Measurements from ENCODE around the gene PLEKHF1. TPM values are rescaled to one million over a fixed set of nuclear protein-coding genes. Genes with fewer than 3 reads are reported as not detected.

The PLEKHF1 gene
- total and polyA plus RNA-seq, 2 of the 13 experiments (the other 11 are each of a cell fraction or from before 2014, with no cell fraction given): 2.9 to 3.8 TPM

DNA sequence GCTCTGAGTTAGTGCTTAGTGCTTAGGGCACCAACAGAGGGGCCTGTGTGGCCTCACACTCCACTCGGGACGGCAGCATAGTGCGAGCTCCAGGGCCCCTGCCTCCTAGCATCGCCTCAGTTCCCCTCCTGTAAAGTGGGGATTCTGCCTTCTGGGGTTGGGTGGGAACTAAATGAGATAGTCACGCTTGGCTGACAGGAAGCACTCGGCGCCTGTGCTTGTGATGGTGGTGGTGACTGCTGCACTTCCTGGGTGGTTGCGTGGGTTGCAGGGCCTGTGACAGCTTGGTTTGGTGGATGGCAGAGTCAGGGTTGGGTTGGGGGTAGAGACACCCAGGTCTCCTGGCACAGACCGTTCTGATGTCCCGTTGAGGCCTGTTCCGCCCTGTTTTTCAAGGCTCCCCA lies 7.7 kb downstream of the PLEKHF1 start:
- no peaks in the 10 kb centered on the region for H3K79me2 ChIP-seq (ENCODE audit: insufficient read depth, low read length)
- intact Hi-C loops (cut with micrococcal nuclease; ENCODE audit: unreplicated experiment) (no loop called here), in situ Hi-C loops (cut with HindIII; ENCODE audit: extremely low pct_ligation_motif_present, low pct_unique_long_range_greater_than_20kb) (no loop called here)
- peaks cover 39% of the 10 kb centered on the region for H3K4me1 ChIP-seq (ENCODE audit: insufficient read depth, low read length)
- FAIRE-seq (no peak), ATAC-seq (no peak), DNase-seq (ENCODE audit: low spot score) (no peak)
- H2AFZ ChIP-seq (ENCODE audit: low read length): no peak overlapping the region
- no TSS peak for BruUV-seq (replicated peaks)
- peaks cover 7% of the 10 kb centered on the region; the same call in 1 of the 2 replicates for H4K20me1 ChIP-seq (ENCODE audit: insufficient read depth, low read length)
- no peak for TF ChIP-seq MEIS1 (CRISPR knock-in tag; IDR thresholded peaks at IDR 0.05; ENCODE audit: borderline replicate concordance)
- no peak for TF ChIP-seq ZNF816 (CRISPR knock-in tag; IDR thresholded peaks at IDR 0.05; ENCODE audit: borderline replicate concordance)
- no peak for TF ChIP-seq DPF2 (CRISPR knock-in tag; IDR thresholded peaks at IDR 0.05; ENCODE audit: borderline replicate concordance, low read depth)
- ChIA-PET CTCF (ENCODE audit: low intra/inter-chr PET ratio, low total read pairs) (no interaction called here), POLR2A (interaction anchor here (2.3 kb wide), 1 partner anchor 67 kb away, joined by 6 read pairs; the partner anchor contains the start of gene POP4)
- H3K9me3 ChIP-seq (ENCODE audit: low read length): no peaks in the 10 kb centered on the region
- no peak overlapping the region for H3K4me2 ChIP-seq (ENCODE audit: low read depth, low read length)
- 80% methylated on average over 6 of the region's 11 CpGs for WGBS (ENCODE audit: low lambda C conversion rate)
- H3K27ac ChIP-seq (ENCODE audit: extremely low read length, insufficient read depth, low read length): no peak overlapping the region
- peaks cover 0 to 12% of the 10 kb centered on the region in 2 experiments; a peak in 2 of 5 replicates for H3K36me3 ChIP-seq (replicated peaks in 1 of 2; ENCODE audit: control insufficient read depth in 1 of 2, insufficient read depth in 2 of 2, low read length in 2 of 2)
- no peak overlapping the region for H3K4me3 ChIP-seq (replicated peaks in 1 of 3; ENCODE audit: insufficient read depth in 1 of 3, low read depth in 2 of 3, low read length in 3 of 3)
- no peaks in the 10 kb centered on the region for H3K27me3 ChIP-seq (ENCODE audit: control insufficient read depth in 1 of 2, insufficient read depth in 2 of 2, low read length in 2 of 2)
- no peak overlapping the region for H3K9ac ChIP-seq (ENCODE audit: insufficient read depth, low read depth, low read length)

GRCh38 chr19:29673451-29674371 lies 8.4 kb downstream of the PLEKHF1 start:
- H3K4me1 ChIP-seq (ENCODE audit: insufficient read depth, low read length): peaks cover 39% of the 10 kb centered on the region
- H3K4me2 ChIP-seq (ENCODE audit: low read depth, low read length): no peak overlapping the region
- DNase-seq (ENCODE audit: low spot score) (no peak), FAIRE-seq (no peak), ATAC-seq (no peak)
- CTCF ChIA-PET (ENCODE audit: low intra/inter-chr PET ratio, low total read pairs): no interaction called here
- in situ Hi-C loops (cut with HindIII; ENCODE audit: extremely low pct_ligation_motif_present, low pct_unique_long_range_greater_than_20kb) (no loop called here), intact Hi-C loops (cut with micrococcal nuclease; ENCODE audit: unreplicated experiment) (no loop called here)
- POLR2A ChIA-PET: no interaction called here
- no peaks in the 10 kb centered on the region for H3K9me3 ChIP-seq (ENCODE audit: low read length)
- BruUV-seq (replicated peaks): no TSS peak
- H2AFZ ChIP-seq (ENCODE audit: low read length): no peak overlapping the region
- no peaks in the 10 kb centered on the region for H3K79me2 ChIP-seq (ENCODE audit: insufficient read depth, low read length)
- no peak overlapping the region for H3K9ac ChIP-seq (ENCODE audit: insufficient read depth, low read depth, low read length)
- no peak overlapping the region for H3K27ac ChIP-seq (ENCODE audit: extremely low read length, insufficient read depth, low read length)
- peaks cover 0 to 12% of the 10 kb centered on the region in 2 experiments; a peak in 2 of 5 replicates for H3K36me3 ChIP-seq (replicated peaks in 1 of 2; ENCODE audit: control insufficient read depth in 1 of 2, insufficient read depth in 2 of 2, low read length in 2 of 2)
- H3K27me3 ChIP-seq (ENCODE audit: control insufficient read depth in 1 of 2, insufficient read depth in 2 of 2, low read length in 2 of 2): no peaks in the 10 kb centered on the region
- no peak overlapping the region for H3K4me3 ChIP-seq (replicated peaks in 1 of 3; ENCODE audit: insufficient read depth in 1 of 3, low read depth in 2 of 3, low read length in 3 of 3)
- WGBS (ENCODE audit: low lambda C conversion rate): 96% methylated on average over 26 of the region's 57 CpGs
- H4K20me1 ChIP-seq (ENCODE audit: insufficient read depth, low read length): peaks cover 7% of the 10 kb centered on the region; the same call in 1 of the 2 replicates
- TF ChIP-seq GABPB1 (CRISPR knock-in tag; IDR thresholded peaks at IDR 0.05) (no peak), EZH2 (conservative IDR thresholded peaks at IDR 0.05; ENCODE audit: low read depth, low read length) (no peak), ZNF367 (CRISPR knock-in tag; IDR thresholded peaks at IDR 0.05; ENCODE audit: borderline replicate concordance) (no peak), ZNF101 (CRISPR knock-in tag; IDR thresholded peaks at IDR 0.05; ENCODE audit: borderline replicate concordance, low read depth) (no peak), ZFAT (CRISPR knock-in tag; conservative IDR thresholded peaks at IDR 0.05) (no peak), ZFP90 (CRISPR knock-in tag; IDR thresholded peaks at IDR 0.05; ENCODE audit: borderline replicate concordance) (no peak)
- TF ChIP-seq, protein P1, sequence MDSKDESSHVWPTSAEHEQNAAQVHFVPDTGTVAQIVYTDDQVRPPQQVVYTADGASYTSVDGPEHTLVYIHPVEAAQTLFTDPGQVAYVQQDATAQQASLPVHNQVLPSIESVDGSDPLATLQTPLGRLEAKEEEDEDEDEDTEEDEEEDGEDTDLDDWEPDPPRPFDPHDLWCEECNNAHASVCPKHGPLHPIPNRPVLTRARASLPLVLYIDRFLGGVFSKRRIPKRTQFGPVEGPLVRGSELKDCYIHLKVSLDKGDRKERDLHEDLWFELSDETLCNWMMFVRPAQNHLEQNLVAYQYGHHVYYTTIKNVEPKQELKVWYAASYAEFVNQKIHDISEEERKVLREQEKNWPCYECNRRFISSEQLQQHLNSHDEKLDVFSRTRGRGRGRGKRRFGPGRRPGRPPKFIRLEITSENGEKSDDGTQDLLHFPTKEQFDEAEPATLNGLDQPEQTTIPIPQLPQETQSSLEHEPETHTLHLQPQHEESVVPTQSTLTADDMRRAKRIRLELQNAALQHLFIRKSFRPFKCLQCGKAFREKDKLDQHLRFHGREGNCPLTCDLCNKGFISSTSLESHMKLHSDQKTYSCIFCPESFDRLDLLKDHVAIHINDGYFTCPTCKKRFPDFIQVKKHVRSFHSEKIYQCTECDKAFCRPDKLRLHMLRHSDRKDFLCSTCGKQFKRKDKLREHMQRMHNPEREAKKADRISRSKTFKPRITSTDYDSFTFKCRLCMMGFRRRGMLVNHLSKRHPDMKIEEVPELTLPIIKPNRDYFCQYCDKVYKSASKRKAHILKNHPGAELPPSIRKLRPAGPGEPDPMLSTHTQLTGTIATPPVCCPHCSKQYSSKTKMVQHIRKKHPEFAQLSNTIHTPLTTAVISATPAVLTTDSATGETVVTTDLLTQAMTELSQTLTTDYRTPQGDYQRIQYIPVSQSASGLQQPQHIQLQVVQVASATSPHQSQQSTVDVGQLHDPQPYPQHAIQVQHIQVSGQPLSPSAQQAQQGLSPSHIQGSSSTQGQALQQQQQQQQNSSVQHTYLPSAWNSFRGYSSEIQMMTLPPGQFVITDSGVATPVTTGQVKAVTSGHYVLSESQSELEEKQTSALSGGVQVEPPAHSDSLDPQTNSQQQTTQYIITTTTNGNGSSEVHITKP (CRISPR knock-in tag; IDR thresholded peaks at IDR 0.05; ENCODE audit: low read depth): no peak
